Thoracic aorta (tissue), 2 donors: Measurements from ENCODE around the gene RBMS3. TPM values are rescaled to one million over a fixed set of nuclear protein-coding genes. Genes with fewer than 3 reads are reported as not detected.

ENCODE experiments used
- ATAC-seq: fragments of 150-250 bp; one replicate; pipeline ENCODE4 v1.8.0; 2017; ENCODE audit warnings: low read depth; ENCODE audit not compliant: insufficient number of reproducible peaks, low FRiP score
- DNase-seq: peaks from one replicate; pipeline ENCODE4 v3.0.0-alpha.2; 2020; ENCODE audit warnings: low spot score
- H3K27ac ChIP-seq, 2 donors: fragments of 200-600 bp; sonication (generic); 1 replicate in 1 of 2; 2 replicates in 1 of 2; pipeline ENCODE4 v1.5.1; 2016; ENCODE audit warnings: mild to moderate bottlenecking in 2 of 2, moderate library complexity in 2 of 2
- H3K27me3 ChIP-seq: fragments of 200-600 bp; sonication (generic); replicated peaks from 2 replicates; pipeline ENCODE4 v1.6.0; 2016; ENCODE audit warnings: mild to moderate bottlenecking; ENCODE audit not compliant: insufficient read depth
- H3K36me3 ChIP-seq: fragments of 200-600 bp; sonication (generic); one replicate; pipeline ENCODE4 v1.5.1; 2016
- H3K4me1 ChIP-seq, 2 donors: fragments of 200-600 bp; sonication (generic); 1 replicate in 1 of 2; 2 replicates in 1 of 2; pipeline versions ENCODE4 v1.5.1 to v1.6.0; 2016; ENCODE audit warnings: low read depth in 2 of 2, mild to moderate bottlenecking in 1 of 2; ENCODE audit not compliant: control insufficient read depth in 1 of 2
- H3K4me3 ChIP-seq: fragments of 200-600 bp; sonication (generic); 2 replicates; pipeline ENCODE4 v1.5.1; 2016; ENCODE audit warnings: mild to moderate bottlenecking
- H3K9me3 ChIP-seq: fragments of 200-600 bp; sonication (generic); 2 replicates; pipeline ENCODE4 v1.5.1; 2016
- total RNA-seq, 2 donors: library from RNA; depleted of rRNA; stranded (reverse); fragments of >200 nt; gene quantifications; one replicate each; pipeline versions ENCODE4 v1.1.0 to v1.2.3, GENCODE V29; 2016
- TF ChIP-seq, protein P1 (sequence below): fragments of 200-600 bp; sonication (generic); IDR thresholded peaks from one replicate; pipeline ENCODE4 v1.5.1; 2019; ENCODE audit warnings: antibody characterized with exemption

Gene RBMS3
- total RNA-seq, 2 donors from 2014 or later = 149 to 186 TPM

DNA sequence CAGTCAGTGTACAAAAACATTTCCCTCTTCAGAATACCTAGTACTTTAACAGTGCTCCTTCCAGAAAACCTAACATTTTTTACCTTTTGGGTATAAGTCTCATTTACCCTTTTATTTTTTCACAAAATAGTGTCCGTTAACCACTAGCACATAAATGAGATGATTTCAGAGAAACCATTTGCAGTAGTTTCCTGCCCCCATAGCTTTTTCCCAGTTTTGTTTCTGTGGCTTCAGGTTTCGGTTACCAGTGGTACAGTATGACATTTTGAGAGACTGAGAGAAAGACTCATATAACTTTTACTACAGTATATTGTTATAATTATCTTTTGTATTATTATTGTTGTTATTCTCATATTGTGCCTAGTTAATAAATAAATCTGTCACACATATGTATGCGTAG is 6.2 kb upstream of the RBMS3 start:
- Histone ChIP-seq H3K27me3 (no peaks in the 10 kb centered on the region), H3K9me3 (no peaks in the 10 kb centered on the region), H3K4me1 (peaks cover 3 to 21% of the 10 kb centered on the region in 2 donors), H3K4me3 (no peak overlapping the region), H3K36me3 (no peaks in the 10 kb centered on the region), H3K27ac (no peak overlapping the region)
- TF ChIP-seq, protein P1, sequence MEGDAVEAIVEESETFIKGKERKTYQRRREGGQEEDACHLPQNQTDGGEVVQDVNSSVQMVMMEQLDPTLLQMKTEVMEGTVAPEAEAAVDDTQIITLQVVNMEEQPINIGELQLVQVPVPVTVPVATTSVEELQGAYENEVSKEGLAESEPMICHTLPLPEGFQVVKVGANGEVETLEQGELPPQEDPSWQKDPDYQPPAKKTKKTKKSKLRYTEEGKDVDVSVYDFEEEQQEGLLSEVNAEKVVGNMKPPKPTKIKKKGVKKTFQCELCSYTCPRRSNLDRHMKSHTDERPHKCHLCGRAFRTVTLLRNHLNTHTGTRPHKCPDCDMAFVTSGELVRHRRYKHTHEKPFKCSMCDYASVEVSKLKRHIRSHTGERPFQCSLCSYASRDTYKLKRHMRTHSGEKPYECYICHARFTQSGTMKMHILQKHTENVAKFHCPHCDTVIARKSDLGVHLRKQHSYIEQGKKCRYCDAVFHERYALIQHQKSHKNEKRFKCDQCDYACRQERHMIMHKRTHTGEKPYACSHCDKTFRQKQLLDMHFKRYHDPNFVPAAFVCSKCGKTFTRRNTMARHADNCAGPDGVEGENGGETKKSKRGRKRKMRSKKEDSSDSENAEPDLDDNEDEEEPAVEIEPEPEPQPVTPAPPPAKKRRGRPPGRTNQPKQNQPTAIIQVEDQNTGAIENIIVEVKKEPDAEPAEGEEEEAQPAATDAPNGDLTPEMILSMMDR = no peak
- ATAC-seq (no peak), DNase-seq (no peak)

DNA sequence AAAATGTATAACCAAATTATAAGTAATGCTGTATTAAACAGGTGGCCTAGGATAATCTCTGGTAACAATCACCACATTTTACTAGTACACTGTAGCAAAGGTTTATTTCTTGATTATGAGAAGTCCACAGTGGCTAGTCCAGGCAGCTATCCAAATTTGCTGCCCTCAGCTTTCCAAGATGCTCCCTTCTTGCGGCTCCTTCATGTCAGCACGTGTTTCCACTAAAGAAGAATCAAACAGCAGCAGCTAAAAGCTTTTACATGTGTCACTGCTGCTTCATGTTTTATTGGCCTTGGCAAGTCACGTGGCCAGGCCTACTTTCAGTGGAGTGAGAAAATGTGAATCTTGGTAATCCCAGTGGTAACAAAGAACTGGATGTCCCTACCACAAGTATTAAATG is 5.6 kb upstream of the RBMS3 start:
- Histone ChIP-seq H3K27me3 (no peaks in the 10 kb centered on the region), H3K4me1 (peaks cover 3 to 23% of the 10 kb centered on the region in 2 donors), H3K27ac (no peak overlapping the region), H3K9me3 (no peaks in the 10 kb centered on the region), H3K4me3 (no peak overlapping the region), H3K36me3 (no peaks in the 10 kb centered on the region)
- DNase-seq = no peak
- no peak for ATAC-seq
- TF ChIP-seq, protein P1 = no peak

DNA sequence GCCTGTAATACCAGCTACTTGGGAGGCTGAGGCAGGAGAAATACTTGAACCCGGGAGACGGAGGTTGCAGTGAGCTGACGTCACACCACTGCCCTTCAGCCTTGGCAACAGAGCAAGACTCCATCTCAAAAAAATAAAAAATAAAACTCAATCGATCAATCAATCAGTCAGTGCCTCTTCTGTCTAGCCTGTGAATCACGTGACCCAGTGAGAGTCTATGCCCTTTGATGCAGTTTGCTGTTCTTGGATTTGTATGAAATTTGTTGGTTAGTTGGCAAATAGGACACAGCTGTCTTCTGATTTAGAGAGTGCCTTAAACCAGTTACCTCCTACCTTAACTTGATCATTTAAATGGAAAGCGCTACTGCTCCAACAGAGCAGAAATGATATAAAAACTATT is 3.6 kb upstream of the RBMS3 start:
- H3K4me1 ChIP-seq = peaks cover 3 to 23% of the 10 kb centered on the region in 2 donors
- H3K9me3 ChIP-seq = no peaks in the 10 kb centered on the region
- ATAC-seq (no peak), DNase-seq (no peak)
- H3K4me3 ChIP-seq = no peak overlapping the region
- TF ChIP-seq, protein P1 = no peak
- H3K27me3 ChIP-seq = no peaks in the 10 kb centered on the region
- no peak overlapping the region for H3K27ac ChIP-seq
- no peaks in the 10 kb centered on the region for H3K36me3 ChIP-seq

DNA sequence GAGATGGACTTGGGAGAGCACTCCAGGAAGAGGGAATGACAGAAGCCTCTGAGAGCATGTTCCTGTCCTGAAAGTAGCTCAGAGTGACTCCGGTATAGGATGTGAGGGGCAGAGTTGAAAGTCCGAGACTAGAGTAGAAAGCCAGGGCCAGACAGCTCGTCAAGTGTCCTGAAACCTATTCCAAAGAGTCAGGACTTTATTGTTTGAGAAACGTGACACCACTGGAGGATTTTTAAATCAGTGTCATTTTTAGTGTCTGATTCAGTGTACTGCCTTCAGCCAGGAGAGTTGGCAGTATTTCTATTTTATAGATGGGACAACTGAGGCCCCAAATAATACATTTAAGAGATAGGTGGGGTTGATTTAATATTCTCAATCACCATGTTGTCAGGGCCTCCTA is 1.6 kb upstream of the RBMS3 start:
- peak overlapping the region; percentile 88 for H3K4me3 ChIP-seq
- no peak for ATAC-seq
- H3K27ac ChIP-seq = peak overlapping the region; percentile 93 to 94
- no peak for DNase-seq
- no peaks in the 10 kb centered on the region for H3K27me3 ChIP-seq
- H3K36me3 ChIP-seq = no peaks in the 10 kb centered on the region
- peaks cover 3 to 23% of the 10 kb centered on the region in 2 donors for H3K4me1 ChIP-seq
- TF ChIP-seq, protein P1 = no peak
- H3K9me3 ChIP-seq = no peaks in the 10 kb centered on the region

DNA sequence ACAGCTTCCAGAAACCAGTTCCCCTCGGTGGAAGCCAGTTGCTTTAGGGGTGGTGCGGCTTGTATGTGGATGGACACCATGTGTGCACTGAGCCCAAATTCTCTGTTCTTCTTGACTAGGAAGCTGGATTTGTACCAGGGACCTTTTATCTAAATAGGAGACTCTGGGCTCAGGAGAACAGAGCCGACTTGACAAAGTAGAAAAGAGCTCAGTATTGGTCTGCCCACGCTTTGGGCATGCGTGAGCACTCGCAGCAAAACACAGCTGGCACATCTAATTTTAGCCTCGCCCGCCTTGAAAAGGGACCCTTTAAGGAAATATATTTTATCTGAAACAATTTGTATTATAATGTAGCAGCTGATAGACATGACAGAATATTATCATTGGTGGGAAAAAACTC is 1.1 kb upstream of the RBMS3 start:
- H3K27ac ChIP-seq = peak overlapping the region; percentile 93 to 94
- no peak for ATAC-seq
- peak overlapping the region; percentile 88 for H3K4me3 ChIP-seq

More for the DNA sequence above, 1.1 kb upstream of the RBMS3 start:
- H3K36me3 ChIP-seq = no peaks in the 10 kb centered on the region
- H3K4me1 ChIP-seq = peaks cover 3 to 23% of the 10 kb centered on the region in 2 donors
- TF ChIP-seq, protein P1 = no peak
- no peaks in the 10 kb centered on the region for H3K9me3 ChIP-seq
- H3K27me3 ChIP-seq = no peaks in the 10 kb centered on the region
- DNase-seq = no peak
